ENCODE results near the gene ARHGEF40.

Gene ARHGEF40

GRCh38 chr14:21070083-21070609 lies at the start of gene ARHGEF40:
ARHGEF40 (plus strand) TSS chr14:21070304; CDS start chr14:21070397, 93 bp downstream.
- no peak for DNase-seq (ENCODE audit: low read depth)

- DNase-seq (ENCODE audit: low read depth) = no peak
These were observed 49.0 kb upstream of the ARHGEF40 start for GRCh38 chr14:21020977-21021545.

- DNase-seq (ENCODE audit: low read depth) = no peak
These were observed 47.4 kb upstream of the ARHGEF40 start for GRCh38 chr14:21022686-21023085.

- no peak for DNase-seq (ENCODE audit: low read depth)
These were observed 46.9 kb upstream of the ARHGEF40 start for GRCh38 chr14:21023174-21023573.

GRCh38 chr14:21023817-21024584 lies 46.1 kb upstream of the ARHGEF40 start:
- DNase-seq (ENCODE audit: low read depth) = no peak

GRCh38 chr14:21024585-21025370 lies 45.3 kb upstream of the ARHGEF40 start, which contains the start of gene NDRG2:
NDRG2 (minus strand) TSS chr14:21025061; CDS start chr14:21023315, 1,746 bp downstream.
- DNase-seq (ENCODE audit: low read depth) = peak; percentile 41

- no peak for DNase-seq (ENCODE audit: low read depth)
These were observed 44.5 kb upstream of the ARHGEF40 start for GRCh38 chr14:21025371-21026273.

- no peak for DNase-seq (ENCODE audit: low read depth)
These were observed 43.7 kb upstream of the ARHGEF40 start for GRCh38 chr14:21026274-21026987.

GRCh38 chr14:21026988-21027315 lies 43.2 kb upstream of the ARHGEF40 start:
- no peak for DNase-seq (ENCODE audit: low read depth)

- DNase-seq (ENCODE audit: low read depth) = no peak
These were observed 40.2 kb upstream of the ARHGEF40 start, which contains the start of gene TPPP2 for GRCh38 chr14:21029917-21030316. TPPP2 (plus strand) TSS chr14:21030217; CDS start chr14:21030582, 365 bp downstream.

- no peak for DNase-seq (ENCODE audit: low read depth)
These were observed 39.6 kb upstream of the ARHGEF40 start for GRCh38 chr14:21030531-21030930.

GRCh38 chr14:21032326-21033132 lies 37.6 kb upstream of the ARHGEF40 start:
- no peak for DNase-seq (ENCODE audit: low read depth)

GRCh38 chr14:21033133-21033698 lies 36.9 kb upstream of the ARHGEF40 start:
- DNase-seq (ENCODE audit: low read depth) = no peak

- no peak for DNase-seq (ENCODE audit: low read depth)
These were observed 35.4 kb upstream of the ARHGEF40 start, which contains the start of gene RNASE13 for GRCh38 chr14:21034707-21035106. RNASE13 (minus strand) TSS chr14:21034807; CDS start chr14:21034288, 519 bp downstream.

- DNase-seq (ENCODE audit: low read depth) = no peak
These were observed 33.4 kb upstream of the ARHGEF40 start for GRCh38 chr14:21036751-21037150.

GRCh38 chr14:21037156-21037555 lies 32.9 kb upstream of the ARHGEF40 start:
- no peak for DNase-seq (ENCODE audit: low read depth)

- DNase-seq (ENCODE audit: low read depth) = no peak
These were observed 31.4 kb upstream of the ARHGEF40 start for GRCh38 chr14:21038441-21039422.
